Type B pancreatic cell (in vitro differentiated cells): ENCODE data around the gene MGMT. TPM values are rescaled to one million over a fixed set of nuclear protein-coding genes. Genes with fewer than 3 reads are reported as not detected.

Experiments used
- DNase-seq: peaks from one replicate; pipeline ENCODE4 v3.0.0; 2021; ENCODE audit warnings: mixed read lengths; ENCODE audit not compliant: unreplicated experiment; ENCODE audit errors: extremely low spot score
- H3K27ac Mint-ChIP-seq: 2 replicates; pipeline ENCODE4 v1.8.0; 2021; ENCODE audit warnings: mild to moderate bottlenecking, mixed read lengths
- H3K27me3 Mint-ChIP-seq: 2 replicates; pipeline ENCODE4 v1.8.0; 2021; ENCODE audit warnings: mixed read lengths
- H3K36me3 Mint-ChIP-seq: 2 replicates; pipeline ENCODE4 v1.8.0; 2021; ENCODE audit warnings: mixed read lengths
- H3K4me1 Mint-ChIP-seq: one replicate; pipeline ENCODE4 v1.8.0; 2021; ENCODE audit warnings: mixed read lengths; ENCODE audit not compliant: unreplicated experiment
- H3K4me3 Mint-ChIP-seq: 2 replicates; pipeline ENCODE4 v1.8.0; 2021; ENCODE audit warnings: mild to moderate bottlenecking, mixed read lengths
- H3K9me3 Mint-ChIP-seq: 2 replicates; pipeline ENCODE4 v1.8.0; 2021; ENCODE audit warnings: mixed read lengths
- total RNA-seq: library from RNA; stranded (reverse); gene quantifications from 2 replicates; pipeline ENCODE4 v1.2.1, GENCODE V29; 2021; ENCODE audit warnings: low replicate concordance
- TF ChIP-seq, protein P1 (sequence below): fragments of 200-600 bp; sonication (generic); conservative IDR thresholded peaks from 2 replicates; pipeline ENCODE4 v1.5.0; 2021; ENCODE audit warnings: antibody characterized with exemption, mild to moderate bottlenecking

Gene MGMT
- total RNA-seq, 1 donor from 2014 or later = 18.8 TPM

DNA sequence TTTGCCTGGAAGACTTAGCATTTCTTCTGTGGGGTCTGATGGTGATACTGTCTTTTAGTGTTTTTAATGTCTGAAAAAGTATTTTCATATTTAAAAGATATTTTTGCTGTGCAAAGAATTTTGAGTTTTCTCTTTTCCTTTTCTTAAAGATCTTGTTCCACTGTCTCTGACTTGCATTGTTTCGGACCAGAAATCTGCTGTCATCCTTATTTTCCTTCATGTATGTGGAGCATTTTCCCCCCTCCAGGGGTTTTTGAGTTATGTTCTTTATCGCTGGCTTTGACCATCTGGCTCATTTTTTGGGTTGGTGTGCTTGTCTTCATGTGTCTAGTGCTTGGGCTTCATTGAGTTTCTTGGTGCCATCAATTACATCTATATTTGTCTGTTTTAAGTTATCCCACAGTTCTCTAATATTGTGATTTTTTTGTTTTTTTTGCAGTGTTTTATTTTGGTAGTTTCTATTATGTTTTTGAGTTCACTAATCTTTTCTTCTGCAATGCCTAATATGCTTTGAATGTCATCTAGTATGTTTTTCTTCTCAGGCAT is 119.9 kb downstream of the MGMT start:
- Mint-ChIP-seq H3K4me1 (no peaks in the 10 kb centered on the region), H3K36me3 (peaks cover 35% of the 10 kb centered on the region), H3K27ac (no peak overlapping the region), H3K4me3 (no peak overlapping the region), H3K27me3 (no peaks in the 10 kb centered on the region), H3K9me3 (peaks cover 21% of the 10 kb centered on the region)
- TF ChIP-seq, protein P1, sequence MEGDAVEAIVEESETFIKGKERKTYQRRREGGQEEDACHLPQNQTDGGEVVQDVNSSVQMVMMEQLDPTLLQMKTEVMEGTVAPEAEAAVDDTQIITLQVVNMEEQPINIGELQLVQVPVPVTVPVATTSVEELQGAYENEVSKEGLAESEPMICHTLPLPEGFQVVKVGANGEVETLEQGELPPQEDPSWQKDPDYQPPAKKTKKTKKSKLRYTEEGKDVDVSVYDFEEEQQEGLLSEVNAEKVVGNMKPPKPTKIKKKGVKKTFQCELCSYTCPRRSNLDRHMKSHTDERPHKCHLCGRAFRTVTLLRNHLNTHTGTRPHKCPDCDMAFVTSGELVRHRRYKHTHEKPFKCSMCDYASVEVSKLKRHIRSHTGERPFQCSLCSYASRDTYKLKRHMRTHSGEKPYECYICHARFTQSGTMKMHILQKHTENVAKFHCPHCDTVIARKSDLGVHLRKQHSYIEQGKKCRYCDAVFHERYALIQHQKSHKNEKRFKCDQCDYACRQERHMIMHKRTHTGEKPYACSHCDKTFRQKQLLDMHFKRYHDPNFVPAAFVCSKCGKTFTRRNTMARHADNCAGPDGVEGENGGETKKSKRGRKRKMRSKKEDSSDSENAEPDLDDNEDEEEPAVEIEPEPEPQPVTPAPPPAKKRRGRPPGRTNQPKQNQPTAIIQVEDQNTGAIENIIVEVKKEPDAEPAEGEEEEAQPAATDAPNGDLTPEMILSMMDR = no peak
- no peak for DNase-seq

DNA sequence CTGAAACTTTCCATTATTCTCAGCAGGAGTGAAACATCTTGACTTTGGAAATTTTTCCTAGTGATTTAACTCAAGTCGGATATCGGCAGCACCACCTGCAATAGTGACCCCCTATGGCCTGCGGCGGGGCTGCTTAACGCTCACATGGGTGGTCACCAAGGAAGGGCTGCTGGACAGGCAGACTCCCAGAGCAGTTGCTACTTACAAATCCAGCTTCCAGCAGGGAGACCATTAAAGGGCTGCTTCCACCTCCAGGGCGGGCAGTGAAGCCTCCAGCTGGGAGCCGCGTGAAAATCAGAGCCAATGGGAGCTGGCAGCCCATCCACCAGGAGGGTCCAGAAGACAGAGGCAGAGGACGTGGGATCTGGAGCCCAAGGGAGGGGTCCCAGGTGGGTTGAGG is 122.5 kb downstream of the MGMT start:
- DNase-seq = no peak
- no peak overlapping the region for H3K27ac Mint-ChIP-seq
- no peaks in the 10 kb centered on the region for H3K27me3 Mint-ChIP-seq
- TF ChIP-seq, protein P1 = no peak
- peaks cover 37% of the 10 kb centered on the region for H3K36me3 Mint-ChIP-seq
- peaks cover 25% of the 10 kb centered on the region for H3K9me3 Mint-ChIP-seq
- no peaks in the 10 kb centered on the region for H3K4me1 Mint-ChIP-seq
- no peak overlapping the region for H3K4me3 Mint-ChIP-seq

DNA sequence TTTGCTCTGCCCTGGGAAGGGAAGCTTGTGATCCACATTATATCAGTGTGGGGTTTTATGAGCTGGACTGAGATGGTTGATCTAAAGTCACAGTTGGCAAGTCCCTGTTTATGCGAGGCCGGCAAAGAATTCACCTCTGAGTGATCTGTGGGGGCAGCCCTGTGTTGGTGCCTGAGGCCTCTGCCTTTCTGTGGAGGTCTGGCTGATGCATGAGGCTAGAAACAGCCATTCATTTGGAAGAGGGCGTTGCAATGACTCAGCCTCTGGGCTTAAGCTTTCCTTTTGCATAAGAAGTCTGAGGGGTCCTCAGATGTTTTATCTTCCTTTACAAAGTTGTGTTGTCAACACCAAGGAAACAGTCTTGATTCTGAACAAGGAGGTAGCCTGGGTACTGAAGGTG is 126.9 kb downstream of the MGMT start:
- Mint-ChIP-seq H3K36me3 (peaks cover 6% of the 10 kb centered on the region), H3K9me3 (peaks cover 4% of the 10 kb centered on the region), H3K4me1 (no peaks in the 10 kb centered on the region), H3K27me3 (no peaks in the 10 kb centered on the region), H3K4me3 (no peak overlapping the region), H3K27ac (no peak overlapping the region)
- no peak for DNase-seq
- TF ChIP-seq, protein P1 = no peak

DNA sequence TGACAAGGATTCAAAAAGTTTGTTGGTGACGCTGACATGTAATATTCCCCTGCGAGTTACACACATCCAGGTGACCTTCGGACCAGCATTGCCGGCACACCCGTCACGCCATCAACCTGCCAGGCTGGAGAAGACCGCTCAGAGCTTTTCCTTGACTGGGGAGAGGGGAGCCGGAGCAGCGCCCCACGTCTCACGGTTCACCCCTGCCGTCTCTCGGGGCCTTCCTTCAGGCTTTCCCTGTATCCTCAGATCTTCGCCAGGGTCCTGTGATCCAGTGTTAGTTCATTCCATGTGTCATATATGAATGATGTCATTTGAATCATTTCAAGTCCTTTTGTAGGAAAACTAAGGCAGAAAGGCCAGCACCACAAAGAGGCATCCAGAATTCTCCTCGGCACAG is 127.8 kb downstream of the MGMT start:
- Mint-ChIP-seq H3K27me3 (no peaks in the 10 kb centered on the region), H3K4me3 (no peak overlapping the region), H3K36me3 (peaks cover 9% of the 10 kb centered on the region), H3K4me1 (no peaks in the 10 kb centered on the region), H3K9me3 (peaks cover 8% of the 10 kb centered on the region), H3K27ac (no peak overlapping the region)
- no peak for DNase-seq
- TF ChIP-seq, protein P1 = no peak

DNA sequence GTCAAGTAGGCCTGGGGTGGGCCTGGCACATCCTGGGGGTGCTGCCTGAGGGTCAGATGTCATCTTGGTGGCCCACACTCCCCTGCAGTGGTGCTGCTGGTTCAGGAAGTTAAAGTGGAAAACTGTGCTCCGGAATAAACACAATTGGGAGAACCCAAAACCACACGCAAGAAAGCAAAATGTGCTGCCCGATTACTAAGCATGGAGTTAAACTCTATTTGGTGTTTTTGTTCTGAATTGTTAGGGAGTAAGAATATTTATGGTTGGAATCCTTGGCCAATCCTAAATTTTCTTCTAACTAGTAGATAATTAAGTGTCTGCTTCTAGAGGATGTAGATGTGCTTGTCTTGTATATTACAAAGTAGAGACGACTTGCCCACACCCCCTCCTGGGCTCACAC is 131.4 kb downstream of the MGMT start:
- H3K36me3 Mint-ChIP-seq = peaks cover 7% of the 10 kb centered on the region
- H3K9me3 Mint-ChIP-seq = peaks cover 8% of the 10 kb centered on the region
- no peak for DNase-seq
- TF ChIP-seq, protein P1 = no peak
- no peak overlapping the region for H3K4me3 Mint-ChIP-seq
- no peak overlapping the region for H3K27ac Mint-ChIP-seq
- H3K4me1 Mint-ChIP-seq = no peaks in the 10 kb centered on the region
- H3K27me3 Mint-ChIP-seq = no peaks in the 10 kb centered on the region

DNA sequence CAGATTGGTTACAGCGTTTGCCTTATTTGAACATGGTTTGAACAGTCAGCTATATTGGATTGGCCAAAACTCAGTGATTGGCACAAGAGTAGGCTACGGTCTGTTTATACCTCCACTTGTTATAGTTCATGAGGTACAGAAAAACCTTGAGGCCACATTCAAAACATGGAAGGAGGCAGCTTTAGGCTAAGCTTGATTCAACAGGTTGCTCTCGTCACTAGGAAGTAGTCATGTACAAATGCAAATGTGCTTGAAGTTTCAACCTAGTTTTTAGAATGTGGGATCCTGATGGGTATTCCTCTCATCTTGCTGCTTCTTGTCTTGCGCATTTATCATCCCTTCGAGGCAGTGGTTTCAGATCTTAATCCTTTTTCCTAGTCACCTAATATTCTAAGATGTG is 132.1 kb downstream of the MGMT start:
- Mint-ChIP-seq H3K4me3 (no peak overlapping the region), H3K27ac (no peak overlapping the region), H3K9me3 (peaks cover 5% of the 10 kb centered on the region), H3K4me1 (no peaks in the 10 kb centered on the region), H3K27me3 (no peaks in the 10 kb centered on the region), H3K36me3 (peaks cover 3% of the 10 kb centered on the region)
- no peak for DNase-seq
- TF ChIP-seq, protein P1 = no peak
